HEK293 (cell line): Measurements from ENCODE around the gene WDFY3.

Source experiments
- CTCF ChIP-seq: fragments of 450-650 bp; formaldehyde crosslinking; IDR thresholded peaks from 2 replicates; pipeline ENCODE4 v1.5.1; 2016; ENCODE audit warnings: missing biosample characterization, missing genetic modification characterization
- MZF1 ChIP-seq: fragments of 450-650 bp; formaldehyde crosslinking; IDR thresholded peaks from 2 replicates; pipeline ENCODE4 v1.5.1; 2017; ENCODE audit warnings: missing biosample characterization, missing genetic modification characterization, borderline replicate concordance
- REST ChIP-seq: fragments of 450-650 bp; formaldehyde crosslinking; IDR thresholded peaks from 2 replicates; pipeline ENCODE4 v1.5.1; 2016; ENCODE audit warnings: missing biosample characterization, missing genetic modification characterization
- ZBTB17 ChIP-seq: fragments of 450-650 bp; formaldehyde crosslinking; IDR thresholded peaks from 2 replicates; pipeline ENCODE4 v1.5.1; 2016; ENCODE audit warnings: missing biosample characterization, missing genetic modification characterization
- ZFHX2 ChIP-seq: fragments of 450-650 bp; formaldehyde crosslinking; conservative IDR thresholded peaks from 2 replicates; pipeline ENCODE4 v1.5.1; 2016; ENCODE audit warnings: missing biosample characterization, missing genetic modification characterization
- ZNF274 ChIP-seq, 2 experiments: fragments of 200-500 bp in 1 of 2; fragments of 450-650 bp in 1 of 2; sonication (Bioruptor generic) in 1 of 2; formaldehyde crosslinking in 1 of 2; IDR thresholded peaks; 2 replicates each; pipeline versions ENCODE4 v1.5.1 to v1.6.1; 2014 to 2016; ENCODE audit warnings: borderline replicate concordance in 1 of 2, inconsistent platforms in 1 of 2, low read length in 1 of 2, missing biosample characterization in 1 of 2, missing genetic modification characterization in 1 of 2
- ZNF549 ChIP-seq: fragments of 450-650 bp; IDR thresholded peaks from 2 replicates; pipeline ENCODE4 v1.5.1; 2018; ENCODE audit warnings: missing biosample characterization, missing genetic modification characterization, mild to moderate bottlenecking, inconsistent platforms, moderate library complexity
- ZNF629 ChIP-seq: fragments of 450-650 bp; formaldehyde crosslinking; IDR thresholded peaks from 2 replicates; pipeline ENCODE4 v1.5.1; 2017; ENCODE audit warnings: missing biosample characterization, missing genetic modification characterization
- TF ChIP-seq, protein P1 (sequence below): fragments of 450-650 bp; formaldehyde crosslinking; IDR thresholded peaks from 2 replicates; pipeline ENCODE4 v1.5.1; 2016; ENCODE audit warnings: missing biosample characterization, missing genetic modification characterization, low read depth
- TF ChIP-seq, protein P2 (sequence below): sonication (generic); formaldehyde crosslinking; IDR thresholded peaks from 2 replicates; pipeline ENCODE4 v1.8.1; 2022; ENCODE audit warnings: mild to moderate bottlenecking, moderate library complexity, missing genetic modification reagents

GRCh38 chr4:84914686-84915395 lies 51.6 kb downstream of the WDFY3 start:
- no peak for TF ChIP-seq REST (tag by site-specific recombination)
- TF ChIP-seq ZNF274 (IDR thresholded peaks at IDR 0.05; ENCODE audit: low read length) = no peak
- no peak for TF ChIP-seq ZNF274 (tag by site-specific recombination; IDR thresholded peaks at IDR 0.05; ENCODE audit: borderline replicate concordance)
- TF ChIP-seq ZNF549 (tag by site-specific recombination) = no peak
- TF ChIP-seq ZFHX2 (tag by site-specific recombination) = no peak
- no peak for TF ChIP-seq ZBTB17
- TF ChIP-seq, protein P1, sequence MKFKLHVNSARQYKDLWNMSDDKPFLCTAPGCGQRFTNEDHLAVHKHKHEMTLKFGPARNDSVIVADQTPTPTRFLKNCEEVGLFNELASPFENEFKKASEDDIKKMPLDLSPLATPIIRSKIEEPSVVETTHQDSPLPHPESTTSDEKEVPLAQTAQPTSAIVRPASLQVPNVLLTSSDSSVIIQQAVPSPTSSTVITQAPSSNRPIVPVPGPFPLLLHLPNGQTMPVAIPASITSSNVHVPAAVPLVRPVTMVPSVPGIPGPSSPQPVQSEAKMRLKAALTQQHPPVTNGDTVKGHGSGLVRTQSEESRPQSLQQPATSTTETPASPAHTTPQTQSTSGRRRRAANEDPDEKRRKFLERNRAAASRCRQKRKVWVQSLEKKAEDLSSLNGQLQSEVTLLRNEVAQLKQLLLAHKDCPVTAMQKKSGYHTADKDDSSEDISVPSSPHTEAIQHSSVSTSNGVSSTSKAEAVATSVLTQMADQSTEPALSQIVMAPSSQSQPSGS (tag by site-specific recombination) = no peak
- no peak for TF ChIP-seq ZNF629 (tag by site-specific recombination)
- TF ChIP-seq CTCF (tag by site-specific recombination) = no peak
- TF ChIP-seq, protein P2, sequence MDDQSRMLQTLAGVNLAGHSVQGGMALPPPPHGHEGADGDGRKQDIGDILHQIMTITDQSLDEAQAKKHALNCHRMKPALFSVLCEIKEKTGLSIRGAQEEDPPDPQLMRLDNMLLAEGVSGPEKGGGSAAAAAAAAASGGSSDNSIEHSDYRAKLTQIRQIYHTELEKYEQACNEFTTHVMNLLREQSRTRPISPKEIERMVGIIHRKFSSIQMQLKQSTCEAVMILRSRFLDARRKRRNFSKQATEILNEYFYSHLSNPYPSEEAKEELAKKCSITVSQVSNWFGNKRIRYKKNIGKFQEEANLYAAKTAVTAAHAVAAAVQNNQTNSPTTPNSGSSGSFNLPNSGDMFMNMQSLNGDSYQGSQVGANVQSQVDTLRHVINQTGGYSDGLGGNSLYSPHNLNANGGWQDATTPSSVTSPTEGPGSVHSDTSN (CRISPR knock-in tag) = no peak
- TF ChIP-seq MZF1 = no peak
